SK-N-SH (cell line): ENCODE results near the gene PODN. TPM values are rescaled to one million over a fixed set of nuclear protein-coding genes. Genes with fewer than 3 reads are reported as not detected.

ENCODE experiments used
- CTCF ChIA-PET: fragments of 300-600, 350-600 bp; formaldehyde crosslinking; extraction: SDS; loops from one replicate; lab custom pipeline; 2021; lab: Yijun Ruan, JAX
- POLR2A ChIA-PET: fragments of 350-600 bp; sonication (Branson Sonifier 250); formaldehyde crosslinking; extraction: SDS; loops from one replicate; lab custom pipeline; 2020; ENCODE audit warnings: antibody characterized with exemption, inconsistent platforms; lab: Yijun Ruan, JAX
- DNase-seq: peaks from one replicate; pipeline ENCODE4 v3.0.0; 2012
- H2AFZ ChIP-seq: fragments of 200-600 bp; sonication (generic); 2 replicates; pipeline ENCODE4 v1.8.1; 2016; ENCODE audit warnings: antibody characterized with exemption, mild to moderate bottlenecking, low read depth
- H3F3A ChIP-seq: fragments of 200-600 bp; sonication (generic); replicated peaks from 2 replicates; pipeline ENCODE3; 2016; ENCODE audit warnings: antibody characterized with exemption, mild to moderate bottlenecking; ENCODE audit not compliant: insufficient read depth
- H3K27ac ChIP-seq, 2 experiments: fragments of 200-500 bp in 1 of 2; fragments of 200-600 bp in 1 of 2; sonication (Bioruptor generic) in 1 of 2; sonication (generic), shearing (Covaris generic) in 1 of 2; 2 replicates each; pipeline versions ENCODE4 v1.5.1 to v1.6.1; 2014 to 2016; ENCODE audit warnings: low read depth in 2 of 2, inconsistent platforms in 1 of 2, low read length in 1 of 2, mild to moderate bottlenecking in 1 of 2, mixed read lengths in 1 of 2
- H3K27me3 ChIP-seq: fragments of 200-600 bp; sonication (generic), shearing (Covaris generic); 2 replicates; pipeline ENCODE4 v1.6.1; 2016; ENCODE audit warnings: mixed run types; ENCODE audit not compliant: insufficient read depth
- H3K36me3 ChIP-seq, 2 experiments: fragments of 200-500 bp in 1 of 2; fragments of 200-600 bp in 1 of 2; sonication (Bioruptor generic) in 1 of 2; sonication (generic) in 1 of 2; replicated peaks in 1 of 2; 2 replicates each; pipeline versions ENCODE3 to v1.5.1; 2014 to 2016; ENCODE audit warnings: low read length in 1 of 2, mild to moderate bottlenecking in 1 of 2; ENCODE audit not compliant: insufficient read depth in 2 of 2, control insufficient read depth in 1 of 2
- H3K4me1 ChIP-seq, 2 experiments: fragments of 200-500 bp in 1 of 2; fragments of 200-600 bp in 1 of 2; sonication (Bioruptor generic) in 1 of 2; sonication (generic), shearing (Covaris generic) in 1 of 2; 2 replicates each; pipeline versions ENCODE4 v1.5.1 to v1.6.1; 2014 to 2016; ENCODE audit warnings: low read depth in 1 of 2, low read length in 1 of 2, mixed run types in 1 of 2; ENCODE audit not compliant: insufficient read depth in 2 of 2, control insufficient read depth in 1 of 2
- H3K4me2 ChIP-seq: fragments of 200-600 bp; sonication (generic), shearing (Covaris generic); 2 replicates; pipeline ENCODE4 v1.6.1; 2017; ENCODE audit warnings: mixed run types
- H3K4me3 ChIP-seq, 2 experiments: fragments of 200-500 bp in 1 of 2; fragments of 200-600 bp in 1 of 2; sonication (Bioruptor generic) in 1 of 2; sonication (generic), shearing (Covaris generic) in 1 of 2; 2 replicates each; pipeline versions ENCODE4 v1.5.1 to v1.8.1; 2014 to 2016; ENCODE audit warnings: low read depth in 2 of 2, inconsistent platforms in 1 of 2, low read length in 1 of 2, mild to moderate bottlenecking in 1 of 2, mixed read lengths in 1 of 2, moderate library complexity in 1 of 2
- H3K79me2 ChIP-seq: fragments of 200-600 bp; sonication (generic); 2 replicates; pipeline ENCODE4 v1.8.1; 2017; ENCODE audit warnings: mild to moderate bottlenecking; ENCODE audit not compliant: insufficient read depth
- H3K9ac ChIP-seq: fragments of 200-600 bp; sonication (generic); 2 replicates; pipeline ENCODE4 v1.6.1; 2017; ENCODE audit warnings: mixed run types
- H3K9me2 ChIP-seq: fragments of 200-600 bp; sonication (generic); 2 replicates; pipeline ENCODE4 v1.6.1; 2017; ENCODE audit warnings: mixed run types
- H3K9me3 ChIP-seq: fragments of 200-600 bp; sonication (generic); 2 replicates; pipeline ENCODE4 v1.6.1; 2017; ENCODE audit warnings: mixed run types, mild to moderate bottlenecking, moderate library complexity
- H4K20me1 ChIP-seq: fragments of 200-600 bp; sonication (generic); 2 replicates; pipeline ENCODE4 v1.6.1; 2017; ENCODE audit warnings: mild to moderate bottlenecking, mixed run types; ENCODE audit not compliant: insufficient read depth
- CHD2 ChIP-seq: fragments of 150-350 bp; IDR thresholded peaks from 2 replicates; pipeline ENCODE4 v1.6.1; 2018; ENCODE audit warnings: low read length; ENCODE audit not compliant: partially characterized antibody
- ELF1 ChIP-seq: IDR thresholded peaks from 2 replicates; pipeline ENCODE4 v1.4.0; 2012
- FOSL2 ChIP-seq: IDR thresholded peaks from 2 replicates; pipeline ENCODE4 v1.4.0; 2012; ENCODE audit warnings: low read depth, mild to moderate bottlenecking, moderate library complexity, borderline replicate concordance
- FOXJ3 ChIP-seq: sonication (generic); formaldehyde crosslinking; IDR thresholded peaks from 2 replicates; pipeline ENCODE4 v1.5.1; 2020; ENCODE audit warnings: mild to moderate bottlenecking, missing genetic modification reagents
- FOXM1 ChIP-seq: IDR thresholded peaks from 2 replicates; pipeline ENCODE4 v1.4.0; 2012; ENCODE audit warnings: low read depth, mild to moderate bottlenecking
- GABPA ChIP-seq: IDR thresholded peaks from 2 replicates; pipeline ENCODE4 v1.4.0; 2012; ENCODE audit warnings: low read depth, mild to moderate bottlenecking
- GATA2 ChIP-seq: sonication (generic); formaldehyde crosslinking; IDR thresholded peaks from 2 replicates; pipeline ENCODE4 v1.5.0; 2020; ENCODE audit warnings: mild to moderate bottlenecking, missing genetic modification reagents
- NFIC ChIP-seq: IDR thresholded peaks from 2 replicates; pipeline ENCODE4 v1.4.0; 2012; ENCODE audit warnings: borderline replicate concordance
- NRF1 ChIP-seq: IDR thresholded peaks from 2 replicates; pipeline ENCODE4 v1.6.1; 2012; ENCODE audit warnings: low read depth, mild to moderate bottlenecking, low read length
- RXRA ChIP-seq: IDR thresholded peaks from 2 replicates; pipeline ENCODE4 v1.4.0; 2012; ENCODE audit warnings: low read depth, mild to moderate bottlenecking, borderline replicate concordance
- SIN3A ChIP-seq: IDR thresholded peaks from 2 replicates; pipeline ENCODE4 v1.6.1; 2012; ENCODE audit warnings: low read depth, mild to moderate bottlenecking, low read length, moderate library complexity, borderline replicate concordance
- WGBS: methylation state at CpG from one replicate; pipeline ENCODE4 v1.1.6; 2017; ENCODE audit warnings: low lambda C conversion rate; 5-methylcytosine and 5-hydroxymethylcytosine counted together
- polyA plus RNA-seq, 3 experiments: library from polyadenylated mRNA; depleted of rRNA; stranded (reverse); fragments of >200 nt; gene quantifications; 2 replicates each; pipeline ENCODE4 v1.2.3, GENCODE V29; 2012
- TF ChIP-seq, protein P1 (sequence below): IDR thresholded peaks from 2 replicates; pipeline ENCODE4 v1.6.1; 2012; ENCODE audit warnings: mild to moderate bottlenecking, low read depth, low read length, moderate library complexity
- TF ChIP-seq, protein P2 (sequence below): IDR thresholded peaks from 2 replicates; pipeline ENCODE4; 2012

The PODN gene
- polyA plus RNA-seq, 1 of the 3 experiments (the other 2 are of a cell fraction) = 2.0 TPM

DNA sequence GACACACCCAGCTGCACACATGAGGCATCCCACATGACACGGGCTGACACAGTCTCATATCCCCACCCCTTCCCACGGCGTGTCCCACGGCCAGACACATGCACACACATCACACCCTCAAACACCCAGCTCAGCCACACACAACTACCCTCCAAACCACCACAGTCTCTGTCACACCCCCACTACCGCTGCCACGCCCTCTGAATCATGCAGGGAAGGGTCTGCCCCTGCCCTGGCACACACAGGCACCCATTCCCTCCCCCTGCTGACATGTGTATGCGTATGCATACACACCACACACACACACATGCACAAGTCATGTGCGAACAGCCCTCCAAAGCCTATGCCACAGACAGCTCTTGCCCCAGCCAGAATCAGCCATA, 22.6 kb downstream of the PODN start:
- Histone ChIP-seq H3K9me2 (no peaks in the 10 kb centered on the region), H3K27me3 (no peaks in the 10 kb centered on the region), H2AFZ (no peak overlapping the region), H3K79me2 (no peaks in the 10 kb centered on the region), H3K27ac (no peak overlapping the region), H3K4me1 (peaks cover 3 to 36% of the 10 kb centered on the region in 2 experiments; a peak in 1 of 4 replicates), H3K36me3 (no peaks in the 10 kb centered on the region), H4K20me1 (no peaks in the 10 kb centered on the region), H3K9me3 (no peaks in the 10 kb centered on the region), H3F3A (no peaks in the 10 kb centered on the region), H3K4me2 (no peak overlapping the region), H3K9ac (no peak overlapping the region), H3K4me3 (no peak overlapping the region)
- POLR2A ChIA-PET = no interaction called here
- CTCF ChIA-PET = interaction anchor here (0.8 to 1.4 kb wide), 3 partner anchors 86 to 180 kb away, joined by 3 to 4 read pairs (median 3); no protein-coding TSS in a partner anchor
- 86% methylated on average over 7 of the region's 8 CpGs for WGBS
- no peak for TF ChIP-seq GABPA
- TF ChIP-seq, protein P1, sequence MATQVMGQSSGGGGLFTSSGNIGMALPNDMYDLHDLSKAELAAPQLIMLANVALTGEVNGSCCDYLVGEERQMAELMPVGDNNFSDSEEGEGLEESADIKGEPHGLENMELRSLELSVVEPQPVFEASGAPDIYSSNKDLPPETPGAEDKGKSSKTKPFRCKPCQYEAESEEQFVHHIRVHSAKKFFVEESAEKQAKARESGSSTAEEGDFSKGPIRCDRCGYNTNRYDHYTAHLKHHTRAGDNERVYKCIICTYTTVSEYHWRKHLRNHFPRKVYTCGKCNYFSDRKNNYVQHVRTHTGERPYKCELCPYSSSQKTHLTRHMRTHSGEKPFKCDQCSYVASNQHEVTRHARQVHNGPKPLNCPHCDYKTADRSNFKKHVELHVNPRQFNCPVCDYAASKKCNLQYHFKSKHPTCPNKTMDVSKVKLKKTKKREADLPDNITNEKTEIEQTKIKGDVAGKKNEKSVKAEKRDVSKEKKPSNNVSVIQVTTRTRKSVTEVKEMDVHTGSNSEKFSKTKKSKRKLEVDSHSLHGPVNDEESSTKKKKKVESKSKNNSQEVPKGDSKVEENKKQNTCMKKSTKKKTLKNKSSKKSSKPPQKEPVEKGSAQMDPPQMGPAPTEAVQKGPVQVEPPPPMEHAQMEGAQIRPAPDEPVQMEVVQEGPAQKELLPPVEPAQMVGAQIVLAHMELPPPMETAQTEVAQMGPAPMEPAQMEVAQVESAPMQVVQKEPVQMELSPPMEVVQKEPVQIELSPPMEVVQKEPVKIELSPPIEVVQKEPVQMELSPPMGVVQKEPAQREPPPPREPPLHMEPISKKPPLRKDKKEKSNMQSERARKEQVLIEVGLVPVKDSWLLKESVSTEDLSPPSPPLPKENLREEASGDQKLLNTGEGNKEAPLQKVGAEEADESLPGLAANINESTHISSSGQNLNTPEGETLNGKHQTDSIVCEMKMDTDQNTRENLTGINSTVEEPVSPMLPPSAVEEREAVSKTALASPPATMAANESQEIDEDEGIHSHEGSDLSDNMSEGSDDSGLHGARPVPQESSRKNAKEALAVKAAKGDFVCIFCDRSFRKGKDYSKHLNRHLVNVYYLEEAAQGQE = no peak
- no peak for TF ChIP-seq GATA2 (CRISPR knock-in tag)
- TF ChIP-seq, protein P2, sequence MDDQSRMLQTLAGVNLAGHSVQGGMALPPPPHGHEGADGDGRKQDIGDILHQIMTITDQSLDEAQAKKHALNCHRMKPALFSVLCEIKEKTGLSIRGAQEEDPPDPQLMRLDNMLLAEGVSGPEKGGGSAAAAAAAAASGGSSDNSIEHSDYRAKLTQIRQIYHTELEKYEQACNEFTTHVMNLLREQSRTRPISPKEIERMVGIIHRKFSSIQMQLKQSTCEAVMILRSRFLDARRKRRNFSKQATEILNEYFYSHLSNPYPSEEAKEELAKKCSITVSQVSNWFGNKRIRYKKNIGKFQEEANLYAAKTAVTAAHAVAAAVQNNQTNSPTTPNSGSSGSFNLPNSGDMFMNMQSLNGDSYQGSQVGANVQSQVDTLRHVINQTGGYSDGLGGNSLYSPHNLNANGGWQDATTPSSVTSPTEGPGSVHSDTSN = no peak
- no peak for TF ChIP-seq FOXJ3
- no peak for TF ChIP-seq ELF1
- TF ChIP-seq RXRA = no peak
- no peak for TF ChIP-seq CHD2
- no peak for TF ChIP-seq SIN3A
- TF ChIP-seq NFIC = no peak
- no peak for TF ChIP-seq FOSL2
- TF ChIP-seq NRF1 = no peak
- no peak for DNase-seq

GRCh38 chr1:53085405-53085804, 23.4 kb downstream of the PODN start:
- no peak overlapping the region; a peak in 1 of 4 replicates for H3K27ac ChIP-seq
- 79% methylated on average over 5 of the region's 8 CpGs for WGBS
- H2AFZ ChIP-seq = no peak overlapping the region
- H3F3A ChIP-seq = no peaks in the 10 kb centered on the region
- DNase-seq = peak; percentile 52
- no peaks in the 10 kb centered on the region for H3K79me2 ChIP-seq
- H4K20me1 ChIP-seq = no peaks in the 10 kb centered on the region
- no peaks in the 10 kb centered on the region for H3K36me3 ChIP-seq
- H3K4me3 ChIP-seq = no peak overlapping the region
- TF ChIP-seq FOXJ3 (0 out of 2 replicates have a peak, but pooled peaks have one; percentile 17), FOXM1 (no peak)
- TF ChIP-seq, all 33 proteins: peak for 1
- no peaks in the 10 kb centered on the region for H3K9me3 ChIP-seq
- H3K27me3 ChIP-seq = no peaks in the 10 kb centered on the region
- ChIA-PET POLR2A (no interaction called here), CTCF (interaction anchor here (0.8 to 1.2 kb wide), 2 partner anchors 85 to 180 kb away, joined by 3 read pairs; no protein-coding TSS in a partner anchor)
- no peak overlapping the region for H3K9ac ChIP-seq
- no peaks in the 10 kb centered on the region for H3K9me2 ChIP-seq
- H3K4me1 ChIP-seq = peaks cover 3 to 36% of the 10 kb centered on the region in 2 experiments; a peak in 1 of 4 replicates
- H3K4me2 ChIP-seq = no peak overlapping the region
